C4-2B (cell line): ENCODE data around the gene GRB7.

Experiments
- ZFX ChIP-seq: fragments of 450-650 bp; IDR thresholded peaks from 2 replicates; pipeline ENCODE4 v1.6.1; 2017
- TF ChIP-seq, protein P1 (sequence below): fragments of 450-650 bp; conservative IDR thresholded peaks from 2 replicates; pipeline ENCODE4 v1.5.1; 2017; ENCODE audit warnings: mild to moderate bottlenecking

DNA sequence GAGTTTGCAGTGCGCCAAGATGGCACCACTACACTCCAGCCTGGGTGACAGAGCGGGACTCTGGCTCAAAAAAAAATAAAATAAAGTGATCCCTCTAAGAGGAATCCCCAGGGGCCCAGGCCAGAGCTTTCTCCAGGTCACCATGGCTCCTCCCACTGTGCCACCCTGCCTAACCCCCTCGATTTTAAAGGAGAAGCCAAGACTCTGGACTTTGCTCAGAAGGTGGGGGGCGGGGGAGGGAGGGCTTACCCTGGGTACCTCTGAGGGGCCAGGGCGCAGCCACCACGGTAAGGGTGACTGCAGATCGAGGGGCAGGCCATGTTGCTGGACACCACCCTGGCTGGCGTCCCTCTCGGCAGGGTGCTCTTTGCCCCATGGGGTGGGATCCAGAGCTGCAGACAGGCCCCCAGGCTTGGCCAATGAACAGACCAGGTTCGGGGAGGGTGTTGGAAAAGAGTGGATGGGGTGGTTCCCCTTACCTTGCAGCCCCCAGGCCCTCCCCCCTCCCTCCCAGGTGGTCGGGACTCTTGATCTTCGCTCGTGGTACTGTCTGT, 455 bp upstream of the GRB7 start:
- TF ChIP-seq, protein P1, sequence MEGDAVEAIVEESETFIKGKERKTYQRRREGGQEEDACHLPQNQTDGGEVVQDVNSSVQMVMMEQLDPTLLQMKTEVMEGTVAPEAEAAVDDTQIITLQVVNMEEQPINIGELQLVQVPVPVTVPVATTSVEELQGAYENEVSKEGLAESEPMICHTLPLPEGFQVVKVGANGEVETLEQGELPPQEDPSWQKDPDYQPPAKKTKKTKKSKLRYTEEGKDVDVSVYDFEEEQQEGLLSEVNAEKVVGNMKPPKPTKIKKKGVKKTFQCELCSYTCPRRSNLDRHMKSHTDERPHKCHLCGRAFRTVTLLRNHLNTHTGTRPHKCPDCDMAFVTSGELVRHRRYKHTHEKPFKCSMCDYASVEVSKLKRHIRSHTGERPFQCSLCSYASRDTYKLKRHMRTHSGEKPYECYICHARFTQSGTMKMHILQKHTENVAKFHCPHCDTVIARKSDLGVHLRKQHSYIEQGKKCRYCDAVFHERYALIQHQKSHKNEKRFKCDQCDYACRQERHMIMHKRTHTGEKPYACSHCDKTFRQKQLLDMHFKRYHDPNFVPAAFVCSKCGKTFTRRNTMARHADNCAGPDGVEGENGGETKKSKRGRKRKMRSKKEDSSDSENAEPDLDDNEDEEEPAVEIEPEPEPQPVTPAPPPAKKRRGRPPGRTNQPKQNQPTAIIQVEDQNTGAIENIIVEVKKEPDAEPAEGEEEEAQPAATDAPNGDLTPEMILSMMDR, result no peak
- TF ChIP-seq ZFX, result no peak
